ENCODE measurements around the gene RHCG.

GRCh38 chr15:89442155-89442554 lies 54.2 kb downstream of the RHCG start:
- TF ChIP-seq CTCF (IDR thresholded peaks at IDR 0.05) (no peak), POLR2A (IDR thresholded peaks at IDR 0.05) (no peak)
